NCI-H526 treated with DMSO at 0.1 percent for 48 hours (cell line): Measurements from ENCODE around the gene SPINT4.
"Not testable (repeated sequence)": the region's sequence is repeated elsewhere in the genome, so short reads cannot be mapped to it uniquely, and the experiment has no call there.

Experiments used
- DNase-seq: peaks from one replicate; lab custom pipeline; 2025; lab: John Stamatoyannopoulos, UW

Gene SPINT4

GRCh38 chr20:45722047-45722446 is at the start of gene SPINT4:
Gene SPINT4, plus strand, starts transcription at chr20:45722347. Its CDS starts 21 bp downstream, at chr20:45722368.
- DNase-seq = no peak

GRCh38 chr20:45672765-45673164 is 49.4 kb upstream of the SPINT4 start:
- no peak for DNase-seq

GRCh38 chr20:45679650-45680049 is 42.5 kb upstream of the SPINT4 start:
- DNase-seq = no peak

- no peak for DNase-seq
These were observed 36.3 kb upstream of the SPINT4 start for GRCh38 chr20:45685896-45686295.

GRCh38 chr20:45693346-45693745 is 28.8 kb upstream of the SPINT4 start:
- DNase-seq = not testable (repeated sequence)

- DNase-seq = no peak
These were observed 26.7 kb upstream of the SPINT4 start for GRCh38 chr20:45695496-45695895.

GRCh38 chr20:45701104-45701503 is 21.0 kb upstream of the SPINT4 start:
- no peak for DNase-seq

- DNase-seq = no peak
These were observed 20.3 kb upstream of the SPINT4 start, which contains the start of gene WFDC13 for GRCh38 chr20:45701873-45702272. Gene WFDC13, plus strand, starts transcription at chr20:45702038. Its CDS starts 86 bp downstream, at chr20:45702124.

GRCh38 chr20:45704969-45705637 is 17.0 kb upstream of the SPINT4 start, which contains the start of gene WFDC10B:
Gene WFDC10B, minus strand, starts transcription at chr20:45705019. Its CDS starts 19,027 bp downstream, at chr20:45685992.
- DNase-seq = no peak

- not testable (repeated sequence) for DNase-seq
These were observed 5.9 kb upstream of the SPINT4 start for GRCh38 chr20:45716141-45716688.

GRCh38 chr20:45725134-45725533 is 3.0 kb downstream of the SPINT4 start:
- no peak for DNase-seq

- DNase-seq = no peak
These were observed 4.9 kb downstream of the SPINT4 start for GRCh38 chr20:45727044-45727443.

- no peak for DNase-seq
These were observed 10.1 kb downstream of the SPINT4 start for GRCh38 chr20:45732199-45732598.

GRCh38 chr20:45735552-45735951 is 13.4 kb downstream of the SPINT4 start:
- DNase-seq = no peak

GRCh38 chr20:45735988-45736387 is 13.8 kb downstream of the SPINT4 start:
- DNase-seq = no peak

GRCh38 chr20:45742596-45742995 is 20.4 kb downstream of the SPINT4 start:
- no peak for DNase-seq

- no peak for DNase-seq
These were observed 22.9 kb downstream of the SPINT4 start for GRCh38 chr20:45745015-45745414.

- no peak for DNase-seq
These were observed 29.6 kb downstream of the SPINT4 start for GRCh38 chr20:45751721-45752120.

- DNase-seq = no peak
These were observed 30.6 kb downstream of the SPINT4 start for GRCh38 chr20:45752746-45753145.

- no peak for DNase-seq
These were observed 35.9 kb downstream of the SPINT4 start for GRCh38 chr20:45758096-45758495.

- DNase-seq = not testable (repeated sequence)
These were observed 37.8 kb downstream of the SPINT4 start for GRCh38 chr20:45759921-45760320.

GRCh38 chr20:45761966-45762365 is 39.8 kb downstream of the SPINT4 start:
- DNase-seq = not testable (repeated sequence)

GRCh38 chr20:45764618-45765282 is 42.6 kb downstream of the SPINT4 start:
- not testable (repeated sequence) for DNase-seq
